ENCODE data around the gene EIF2S3.
"Not testable (repeated sequence)": the region's sequence is repeated elsewhere in the genome, so short reads cannot be mapped to it uniquely, and the experiment has no call there.

EIF2S3 gene

DNA sequence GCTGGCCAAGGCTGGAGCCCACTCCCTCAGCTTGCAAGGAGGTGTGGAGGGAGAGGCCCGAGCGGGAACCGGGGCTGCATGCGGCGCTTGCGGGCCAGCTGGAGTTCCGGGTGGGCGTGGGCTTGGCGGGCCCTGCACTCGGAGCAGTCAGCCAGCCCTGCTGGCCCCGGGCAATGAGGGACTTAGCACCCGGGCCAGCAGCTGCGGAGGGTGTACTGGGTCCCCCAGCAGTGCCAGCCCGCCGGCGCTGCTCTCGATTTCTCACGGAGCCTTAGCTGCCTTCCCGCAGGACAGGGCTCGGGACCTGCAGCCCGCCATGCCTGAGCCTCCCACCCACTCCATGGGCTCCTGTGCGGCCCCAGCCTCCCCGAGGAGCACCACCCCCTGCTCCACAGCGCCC is 5.1 kb upstream of the EIF2S3 start:
- not testable (repeated sequence) for DNase-seq (ENCODE audit: low read depth in 1 of 2, low spot score in 1 of 2)

DNA sequence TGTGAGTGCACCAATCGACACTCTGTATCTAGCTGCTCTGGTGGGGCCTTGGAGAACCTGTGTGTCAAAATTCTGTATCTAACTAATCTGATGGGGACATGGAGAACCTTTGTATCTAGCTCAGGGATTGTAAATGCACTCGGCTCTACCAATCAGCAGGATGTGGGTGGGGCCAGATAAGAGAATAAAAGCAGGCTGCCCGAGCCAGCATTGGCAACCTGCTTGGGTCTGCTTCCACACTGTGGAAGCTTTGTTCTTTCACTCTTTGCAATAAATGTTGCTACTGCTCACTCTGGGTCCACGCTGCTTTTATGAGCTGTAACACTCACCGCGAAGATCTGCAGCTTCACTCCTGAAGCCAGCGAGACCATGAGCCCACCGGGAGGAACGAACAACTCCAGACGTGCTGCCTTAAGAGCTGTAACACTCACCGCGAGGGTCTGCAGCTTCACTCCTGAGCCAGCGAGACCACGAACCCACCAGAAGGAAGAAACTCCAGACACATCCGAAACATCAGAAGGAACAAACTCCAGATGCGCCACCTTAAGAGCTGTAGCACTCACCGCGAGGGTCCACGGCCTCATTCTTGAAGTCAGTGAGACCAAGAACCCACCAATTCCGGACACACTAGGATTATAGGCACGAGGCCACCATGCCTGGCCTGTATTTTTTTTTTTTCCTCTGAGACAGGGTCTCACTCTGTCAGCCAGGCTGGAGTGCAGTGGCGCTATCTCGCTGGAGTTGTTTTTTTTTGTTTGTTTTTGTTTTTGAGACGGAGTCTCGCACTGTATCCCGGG is 4.0 kb upstream of the EIF2S3 start:
- not testable (repeated sequence) for DNase-seq (ENCODE audit: low read depth in 1 of 2, low spot score in 1 of 2)

DNA sequence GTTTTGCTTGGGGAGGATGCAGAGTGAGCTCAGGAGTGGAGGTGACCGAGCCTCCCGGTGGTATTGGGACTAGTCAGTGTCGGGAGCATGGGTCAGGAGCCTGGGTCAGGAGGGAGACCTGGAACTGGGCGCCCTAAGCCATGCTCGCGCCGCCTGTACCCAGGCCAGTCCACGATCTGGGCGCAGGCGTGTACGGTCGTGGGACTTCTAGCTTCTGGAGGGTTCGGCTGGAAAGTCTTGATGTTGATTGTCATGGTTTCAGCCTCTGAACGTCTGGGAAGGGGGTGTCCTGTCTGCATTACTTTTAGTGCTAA is 244 bp downstream of the EIF2S3 start:
- DNase-seq (ENCODE audit: low read depth in 1 of 2, low spot score in 1 of 2): no peak

DNA sequence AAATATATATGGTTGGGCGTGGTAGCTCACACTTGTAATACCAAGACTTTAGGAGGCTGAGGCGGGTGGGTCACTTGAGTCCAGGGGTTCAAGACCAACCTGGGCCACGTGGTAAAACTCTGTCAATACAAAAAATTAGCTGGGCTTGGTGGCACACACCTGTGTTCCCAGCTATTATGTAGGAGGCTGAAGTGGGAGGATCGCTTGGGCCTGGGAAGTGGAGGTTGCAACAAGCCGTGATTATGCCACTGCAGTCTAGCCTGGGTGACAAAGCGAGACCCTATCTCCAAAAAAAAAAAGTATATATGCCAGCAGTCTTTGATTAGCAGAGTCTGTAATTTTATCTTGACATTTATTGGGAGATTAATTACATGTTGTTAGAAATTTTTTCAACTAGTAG is 8.7 kb downstream of the EIF2S3 start:
- DNase-seq (ENCODE audit: low read depth in 1 of 2, low spot score in 1 of 2): no peak

DNA sequence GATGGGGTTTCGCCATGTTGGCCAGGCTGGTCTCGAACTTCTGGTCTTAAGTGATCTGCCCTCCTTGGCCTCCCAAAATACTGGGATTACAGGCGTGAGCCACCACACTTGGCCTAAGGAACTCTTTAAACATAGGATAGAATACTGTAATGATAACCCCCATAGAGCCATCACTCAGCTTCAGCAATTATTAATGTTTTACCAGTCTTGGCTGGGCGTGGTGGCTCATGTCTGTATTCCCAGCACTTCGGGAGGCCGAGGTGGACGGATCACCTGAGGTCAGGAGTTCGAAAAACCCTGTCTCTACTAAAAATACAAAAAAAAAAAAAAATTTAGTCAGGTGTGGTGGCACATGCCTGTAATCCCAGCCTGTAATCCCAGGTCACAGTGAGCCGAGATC is 15.1 kb downstream of the EIF2S3 start:
- no peak for DNase-seq (ENCODE audit: low read depth in 1 of 2, low spot score in 1 of 2)

DNA sequence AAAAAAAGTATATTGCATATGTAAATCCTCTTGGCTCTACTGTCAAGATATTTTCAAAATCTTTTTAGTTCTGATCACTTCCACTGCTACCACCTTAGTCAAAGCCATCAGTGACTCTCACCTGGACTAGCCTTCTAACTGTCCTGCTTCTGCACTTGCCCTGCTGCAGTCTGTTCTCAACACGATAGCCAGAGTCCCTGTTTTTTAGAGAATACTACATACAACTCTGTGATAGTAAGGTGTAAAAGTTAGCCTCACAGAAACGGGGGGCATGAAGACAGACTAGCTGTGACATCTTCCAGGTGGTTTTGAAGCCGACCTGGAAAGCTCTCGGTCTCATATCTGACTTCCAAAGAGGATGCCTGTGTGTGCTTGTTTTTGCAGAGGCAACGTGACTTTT is 24.7 kb downstream of the EIF2S3 start:
- DNase-seq (ENCODE audit: low read depth in 1 of 2, low spot score in 1 of 2): no peak

DNA sequence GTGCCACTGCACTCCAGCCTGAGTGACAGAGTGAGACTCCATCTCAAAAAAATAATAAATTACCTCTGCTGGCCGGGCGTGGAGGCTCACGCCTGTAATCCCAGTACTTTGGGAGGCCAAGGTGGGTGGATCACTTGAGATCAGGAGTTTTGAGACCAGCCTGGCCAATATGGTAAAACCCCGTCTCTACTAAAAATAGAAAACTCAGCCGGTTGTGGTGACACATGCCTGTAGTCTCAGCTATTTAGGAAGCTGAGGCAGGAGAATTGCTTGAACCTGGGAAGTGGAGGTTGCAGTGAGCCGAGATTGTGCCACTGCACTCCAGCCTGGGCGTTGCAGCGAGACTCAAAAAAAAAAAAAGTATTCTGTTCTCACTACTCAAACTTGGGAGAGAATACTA is 25.5 kb downstream of the EIF2S3 start:
- DNase-seq (ENCODE audit: low read depth in 1 of 2, low spot score in 1 of 2): not testable (repeated sequence)

DNA sequence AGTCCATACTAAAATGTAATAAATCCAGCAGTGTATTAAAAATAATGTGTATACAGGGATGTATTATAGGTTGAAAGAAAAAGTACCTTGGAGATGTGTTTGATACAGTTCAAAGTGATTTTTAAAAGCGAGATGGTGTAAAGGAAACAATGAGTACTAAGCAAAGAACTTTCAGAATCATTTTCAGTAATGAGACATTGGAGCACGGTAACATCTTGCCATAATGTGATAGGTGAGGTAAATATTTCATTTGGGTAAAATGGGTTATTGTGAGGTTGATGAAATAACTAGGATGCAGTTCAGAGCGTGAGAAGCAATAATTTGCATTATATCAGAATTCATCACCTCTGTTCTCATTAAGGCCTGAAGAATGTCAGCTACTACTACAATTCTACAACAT is 25.9 kb downstream of the EIF2S3 start:
- DNase-seq (ENCODE audit: low read depth in 1 of 2, low spot score in 1 of 2): no peak

DNA sequence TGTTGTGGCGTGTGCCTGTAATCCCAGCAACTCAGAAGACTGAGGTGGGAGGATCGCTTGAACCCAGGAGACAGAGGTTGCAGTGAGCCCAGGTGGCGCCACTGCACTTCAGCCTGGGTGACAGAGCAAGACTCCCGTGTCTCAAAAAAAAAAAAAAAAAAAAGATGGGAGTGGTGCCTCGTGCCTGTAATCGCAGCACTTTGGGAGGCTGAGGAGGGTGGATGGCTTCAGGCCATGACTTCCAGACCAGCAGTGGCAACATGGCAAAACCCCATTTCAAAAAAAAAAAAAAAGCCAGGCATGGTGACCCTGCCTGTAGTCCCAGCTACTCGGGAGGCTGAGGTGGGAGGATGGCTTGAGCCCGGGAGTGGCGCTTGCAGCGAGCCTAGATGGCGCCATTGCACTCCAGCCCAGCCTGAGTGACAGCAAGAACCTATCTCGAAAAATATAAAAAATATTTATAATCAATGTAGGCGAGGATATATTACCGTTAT is 27.0 kb downstream of the EIF2S3 start:
- DNase-seq (ENCODE audit: low read depth in 1 of 2, low spot score in 1 of 2): peak; percentile 24 to 25

DNA sequence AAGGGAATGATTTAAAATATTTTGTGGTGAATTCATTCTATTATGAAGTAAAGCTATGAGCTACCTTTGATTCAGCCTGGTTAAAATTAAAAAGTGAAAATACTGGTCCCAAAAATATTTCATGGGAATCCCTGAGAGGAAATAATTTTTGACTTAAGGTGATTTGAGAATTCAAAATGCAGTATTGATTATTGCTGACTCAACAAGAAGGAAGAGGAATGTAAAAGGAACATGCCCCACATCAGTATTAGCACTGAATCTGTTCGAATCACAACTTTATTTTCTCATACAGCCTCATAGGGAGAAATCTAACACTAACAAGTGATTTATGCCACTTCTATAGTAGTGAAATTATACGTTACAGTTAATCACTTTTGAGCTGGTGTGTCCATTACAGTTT is 27.7 kb downstream of the EIF2S3 start:
- no peak for DNase-seq (ENCODE audit: low read depth in 1 of 2, low spot score in 1 of 2)

DNA sequence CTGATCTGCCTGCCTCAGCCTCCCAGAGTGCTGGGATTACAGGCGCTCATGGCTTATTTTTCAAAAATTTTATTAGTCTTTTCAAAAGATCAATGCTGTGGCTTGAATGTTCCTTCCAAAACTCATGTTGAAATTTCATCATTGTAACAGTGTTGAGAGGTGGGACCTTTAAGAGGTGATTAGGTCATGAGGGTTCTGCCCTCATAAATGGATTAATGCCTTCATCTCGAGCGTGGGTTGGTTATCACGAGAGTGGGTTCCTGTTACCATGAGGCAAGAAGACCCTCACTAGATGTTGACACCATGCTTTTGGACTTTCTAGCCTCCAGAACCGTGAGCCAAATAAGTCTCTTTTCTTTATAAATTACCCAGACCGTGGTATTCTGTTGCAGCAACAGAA is 30.3 kb downstream of the EIF2S3 start:
- no peak for DNase-seq (ENCODE audit: low read depth in 1 of 2, low spot score in 1 of 2)

DNA sequence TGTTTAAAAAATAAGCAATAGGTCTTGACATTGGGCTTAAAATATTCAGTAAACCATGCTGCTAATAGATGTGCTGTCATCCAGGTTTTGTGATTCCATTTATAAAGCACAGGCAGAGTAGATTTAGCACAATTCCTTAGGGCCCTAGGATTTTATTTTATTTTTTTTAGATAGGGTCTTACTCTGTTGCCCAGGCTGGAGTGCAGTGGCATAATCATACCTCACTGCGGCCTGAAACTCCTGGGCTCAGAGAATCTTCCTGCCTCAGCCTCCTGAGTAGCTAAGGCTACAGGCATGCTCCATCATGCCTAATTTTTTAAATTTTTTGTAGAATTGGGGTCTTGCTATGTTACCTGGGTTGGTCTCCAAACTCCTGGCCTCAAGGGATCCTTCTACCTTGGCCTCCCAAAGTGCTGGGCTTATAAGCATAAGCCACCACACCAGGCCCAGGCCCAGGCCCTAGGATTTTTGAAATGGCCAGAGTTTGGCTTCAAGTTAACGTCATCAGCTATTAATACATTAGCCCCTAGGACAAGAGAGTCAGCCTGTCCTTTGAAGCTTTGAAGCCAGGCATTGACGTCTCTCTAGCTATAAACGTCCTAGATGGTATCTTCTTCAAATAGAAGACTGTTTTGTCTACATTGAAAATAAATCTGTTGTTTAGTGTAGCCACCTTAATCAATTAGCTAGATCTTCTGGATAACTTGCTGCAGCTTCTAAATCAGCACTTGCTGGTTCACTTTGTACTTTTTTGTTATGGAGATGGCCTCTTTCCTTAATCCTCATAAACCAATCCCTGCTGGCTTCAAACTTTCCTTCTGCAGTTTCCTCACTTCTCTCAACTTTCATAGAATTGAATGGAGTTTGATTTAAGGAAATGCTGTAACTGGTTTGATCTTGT is 35.8 kb downstream of the EIF2S3 start:
- no peak for DNase-seq (ENCODE audit: low read depth in 1 of 2, low spot score in 1 of 2)

DNA sequence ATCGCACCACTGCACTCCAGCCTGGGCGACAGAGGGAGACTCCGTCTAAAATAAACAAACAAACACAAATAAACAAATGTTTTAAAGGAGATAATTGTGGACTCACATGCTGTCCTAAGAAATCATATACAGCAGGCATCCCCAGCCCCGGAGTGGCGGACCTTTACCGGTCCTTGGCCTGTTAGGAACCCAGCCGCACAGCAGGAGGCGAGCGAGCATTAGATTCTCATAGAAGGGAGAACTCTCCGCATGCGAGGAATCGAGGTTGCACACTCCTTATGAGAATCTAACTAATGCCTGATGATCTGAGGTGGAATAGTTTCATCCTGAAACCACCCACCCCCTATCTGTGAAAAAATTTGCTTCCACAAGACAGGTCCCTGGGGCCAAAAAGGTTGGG is 39.0 kb downstream of the EIF2S3 start:
- DNase-seq (ENCODE audit: low read depth in 1 of 2, low spot score in 1 of 2): no peak

DNA sequence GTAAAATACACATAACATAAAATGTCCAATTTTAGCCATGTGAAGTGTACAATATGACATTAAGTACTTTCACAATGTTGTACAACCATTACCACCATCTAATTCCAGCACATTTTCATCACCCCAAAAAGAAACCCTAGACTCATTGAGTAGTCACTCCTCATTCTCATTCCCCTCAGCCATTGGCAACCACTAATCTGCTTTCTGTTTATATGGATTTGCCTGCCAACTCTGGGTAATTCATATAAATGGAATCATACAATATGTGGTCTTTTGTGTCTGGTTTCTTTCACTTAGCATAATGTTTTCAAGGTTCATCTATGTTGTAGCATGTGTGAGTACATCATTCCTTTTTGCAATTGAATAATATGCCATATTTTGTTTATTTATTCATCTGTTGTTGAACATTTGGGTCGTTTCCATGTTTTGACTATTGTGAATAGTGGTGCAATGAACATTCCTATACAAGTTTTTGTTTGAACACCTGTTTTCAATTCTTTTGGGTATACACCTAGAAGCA is 43.0 kb downstream of the EIF2S3 start:
- no peak for DNase-seq (ENCODE audit: low read depth in 1 of 2, low spot score in 1 of 2)

DNA sequence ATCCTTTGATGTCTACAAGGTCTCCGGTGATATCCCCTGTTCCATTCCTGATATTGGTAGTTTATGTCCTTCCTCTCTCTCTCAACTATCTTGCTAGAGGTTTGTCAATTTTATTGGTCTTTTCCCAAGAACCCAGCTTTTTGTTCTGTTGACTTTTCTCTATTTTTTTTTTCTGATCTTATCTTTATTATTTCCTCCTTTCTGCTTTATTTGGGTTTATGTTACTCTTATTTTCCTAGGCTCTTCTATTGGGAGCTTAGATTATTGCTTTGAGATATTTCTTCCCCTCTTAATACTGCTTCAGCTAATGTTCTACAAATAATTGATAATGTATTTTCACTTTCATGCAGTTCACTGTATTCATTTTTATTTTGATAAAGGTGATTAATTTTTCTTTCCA is 44.2 kb downstream of the EIF2S3 start:
- no peak for DNase-seq (ENCODE audit: low read depth in 1 of 2, low spot score in 1 of 2)

DNA sequence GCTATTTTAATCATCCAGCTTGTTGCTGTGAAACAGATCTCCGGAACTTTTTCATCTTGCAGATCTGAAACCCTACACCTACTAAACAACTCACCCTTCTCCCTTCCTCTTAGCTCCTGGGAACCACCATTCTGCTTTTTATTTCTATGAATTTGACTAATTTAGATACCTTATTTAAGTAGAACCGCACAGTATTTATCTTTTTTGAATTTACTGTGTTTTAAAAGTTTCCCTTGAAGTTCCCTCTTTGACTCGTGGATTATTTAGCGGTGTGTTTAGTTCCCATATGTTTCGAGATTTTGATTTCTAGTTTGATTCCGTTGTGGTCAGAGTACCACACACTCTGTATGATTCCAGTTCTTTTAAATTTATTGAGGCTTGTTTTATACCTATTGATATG is 44.6 kb downstream of the EIF2S3 start:
- no peak for DNase-seq (ENCODE audit: low read depth in 1 of 2, low spot score in 1 of 2)

DNA sequence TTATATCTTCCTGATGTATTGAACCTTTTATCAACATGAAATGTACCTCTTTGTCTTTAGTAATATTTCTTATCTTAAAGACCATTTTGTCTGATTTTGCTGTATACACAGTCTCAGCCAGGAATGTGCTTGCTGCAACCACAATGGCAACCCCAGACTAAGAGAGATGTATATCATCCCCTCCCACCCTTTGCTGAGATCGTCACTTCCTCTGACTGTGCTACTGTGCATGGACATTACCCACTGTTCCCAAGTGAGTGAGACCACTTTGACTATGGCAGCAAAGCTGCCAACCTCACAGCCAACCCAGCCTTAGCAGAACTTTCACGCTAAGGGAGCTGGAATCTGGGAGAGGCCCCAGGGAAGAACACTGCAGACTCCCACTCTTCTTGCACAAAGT is 46.0 kb downstream of the EIF2S3 start:
- no peak for DNase-seq (ENCODE audit: low read depth in 1 of 2, low spot score in 1 of 2)

DNA sequence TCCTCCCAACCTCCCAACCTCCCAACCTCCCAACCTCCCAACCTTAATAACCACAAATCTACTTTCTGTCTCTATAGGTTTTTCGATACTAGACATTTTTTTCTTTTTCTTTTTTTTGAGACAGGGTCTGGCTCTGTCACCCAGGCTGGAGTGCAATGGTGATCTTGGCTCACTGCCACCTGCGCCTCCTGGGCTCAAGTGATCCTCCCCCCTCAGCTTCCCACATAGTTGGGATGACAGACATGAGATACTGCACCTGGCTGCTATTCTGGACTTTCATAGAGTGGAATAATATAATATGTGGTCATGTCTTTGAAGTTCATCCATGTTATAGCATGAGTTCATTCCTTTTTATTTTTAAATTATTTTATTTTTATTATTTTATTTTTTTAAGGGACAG is 55.3 kb downstream of the EIF2S3 start:
- no peak for DNase-seq (ENCODE audit: low read depth in 1 of 2, low spot score in 1 of 2)

DNA sequence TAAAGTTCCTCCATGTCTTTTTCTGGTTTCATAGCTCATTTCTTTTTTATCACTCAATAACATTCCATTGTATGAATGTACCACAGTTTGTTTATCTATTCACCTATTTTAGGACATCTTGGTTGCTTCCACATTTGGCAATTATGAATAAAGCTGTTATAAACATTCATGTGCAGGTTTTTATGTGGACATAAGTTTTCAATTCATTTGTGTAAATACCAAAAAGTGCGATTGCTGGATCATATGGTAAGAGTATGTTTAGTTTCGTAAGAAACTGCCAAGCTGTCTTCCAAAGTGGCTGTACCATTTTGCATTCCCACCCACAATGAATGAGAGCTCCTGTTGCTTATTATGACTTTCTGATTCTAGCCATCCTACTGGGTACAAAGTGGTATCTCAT is 58.4 kb downstream of the EIF2S3 start:
- DNase-seq (ENCODE audit: low read depth in 1 of 2, low spot score in 1 of 2): no peak

DNA sequence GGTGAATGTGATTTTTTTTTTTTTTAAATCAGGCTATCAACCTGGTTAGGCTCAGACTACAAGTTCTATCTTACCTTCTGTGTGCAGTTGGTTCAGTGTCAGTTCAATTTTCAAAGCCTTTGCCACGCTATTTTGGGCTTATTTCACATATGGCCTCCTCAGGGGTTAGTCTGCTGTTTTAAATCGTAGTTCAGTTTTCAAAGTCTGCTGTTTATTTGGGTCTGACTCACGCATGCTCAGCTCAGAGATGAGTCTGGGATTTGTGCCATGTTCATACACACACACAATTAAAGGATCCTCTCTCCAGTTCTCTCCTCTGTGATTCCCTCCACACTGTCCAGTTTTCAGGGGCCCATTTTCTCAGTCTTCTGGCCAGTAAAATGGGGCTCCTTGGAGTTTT is 62.5 kb downstream of the EIF2S3 start:
- no peak for DNase-seq (ENCODE audit: low read depth in 1 of 2, low spot score in 1 of 2)

DNA sequence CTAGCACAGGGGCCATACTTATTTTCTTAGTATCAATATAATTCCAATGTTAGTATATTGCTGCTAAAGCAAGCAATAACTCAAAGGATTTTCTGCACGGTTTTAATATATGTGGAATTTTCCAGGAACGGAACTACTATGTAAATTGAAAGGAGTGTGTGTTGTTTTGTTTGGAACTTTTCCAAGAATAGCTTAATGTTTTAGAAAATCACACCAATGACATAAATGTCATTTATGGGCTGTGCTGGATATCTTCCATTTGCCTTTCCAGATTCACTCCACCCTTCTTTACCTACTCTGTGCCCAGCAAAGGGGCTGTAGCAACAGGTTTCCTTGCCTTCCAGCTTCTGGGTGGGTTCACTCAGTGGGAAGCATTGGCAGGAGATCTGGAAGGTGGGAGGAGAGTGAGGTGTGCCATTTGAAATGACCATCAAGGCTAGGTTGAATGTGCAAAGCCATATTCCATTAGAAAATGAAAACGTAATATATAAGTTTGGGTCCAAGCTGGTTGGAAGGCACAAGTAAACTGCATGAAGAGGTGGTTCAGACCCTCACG is 69.6 kb downstream of the EIF2S3 start:
- DNase-seq (ENCODE audit: low read depth in 1 of 2, low spot score in 1 of 2): no peak
